Retinal pigment epithelial cell (primary cell): Measurements from ENCODE around the gene CMIP.

ENCODE experiments used
- DNase-seq: peaks from one replicate; pipeline ENCODE4 v3.0.0-alpha.2; 2010; ENCODE audit warnings: low read depth
- H3K4me3 ChIP-seq: 2 replicates; pipeline ENCODE4 v1.5.1; 2011; ENCODE audit warnings: mild to moderate bottlenecking, low read length, control low read depth, moderate library complexity
- CTCF ChIP-seq: conservative IDR thresholded peaks from 2 replicates; pipeline ENCODE4 v1.5.1; 2011; ENCODE audit warnings: low read depth, low read length, control low read depth, inconsistent platforms

Gene CMIP

GRCh38 chr16:81535679-81536360 is 91.2 kb downstream of the CMIP start:
- no peak for TF ChIP-seq CTCF
- no peak overlapping the region for H3K4me3 ChIP-seq
- no peak for DNase-seq

GRCh38 chr16:81536648-81537047 is 92.0 kb downstream of the CMIP start:
- DNase-seq, result no peak
- no peak for TF ChIP-seq CTCF
- H3K4me3 ChIP-seq, result no peak overlapping the region

GRCh38 chr16:81537721-81538561 is 93.3 kb downstream of the CMIP start:
- no peak for DNase-seq

GRCh38 chr16:81539009-81539758 is 94.6 kb downstream of the CMIP start:
- no peak for DNase-seq
- TF ChIP-seq CTCF, result no peak
- no peak overlapping the region for H3K4me3 ChIP-seq

More at GRCh38 chr16:81537721-81538561, 93.3 kb downstream of the CMIP start:
- TF ChIP-seq CTCF, result no peak
- no peak overlapping the region for H3K4me3 ChIP-seq

GRCh38 chr16:81539759-81540472 is 95.3 kb downstream of the CMIP start:
- no peak overlapping the region for H3K4me3 ChIP-seq
- no peak for DNase-seq
- no peak for TF ChIP-seq CTCF

- TF ChIP-seq CTCF, result no peak
- H3K4me3 ChIP-seq, result no peak overlapping the region
- DNase-seq, result no peak
Observed at GRCh38 chr16:81541314-81541713, 96.7 kb downstream of the CMIP start.
